Measurements from ENCODE around the gene PDE6D. TPM values are rescaled to one million over a fixed set of nuclear protein-coding genes. Genes with fewer than 3 reads are reported as not detected.
A peak's percentile ranks its signal among the peaks of the same experiment; 100 is the strongest.

Gene PDE6D
- total and polyA plus RNA-seq, 2 experiments from 2014 or later: 22.7 to 23.3 TPM

GRCh38 chr2:231803501-231804138 is 22.5 kb upstream of the PDE6D start:
- peaks cover 4% of the 10 kb centered on the region for H3K79me2 ChIP-seq

GRCh38 chr2:231800493-231801091 is 19.5 kb upstream of the PDE6D start:
- WGBS (ENCODE audit: low lambda C conversion rate, missing lambda C conversion rate): 54% methylated on average over 6 of the region's 6 CpGs
- Histone ChIP-seq H3K4me1 (ENCODE audit: insufficient read depth) (no peaks in the 10 kb centered on the region), H3K27ac (no peak overlapping the region), H3K36me3 (replicated peaks; ENCODE audit: insufficient read depth, low read depth) (no peaks in the 10 kb centered on the region), H3K9me2 (replicated peaks; ENCODE audit: insufficient read depth) (no peaks in the 10 kb centered on the region), H2AFZ (no peak overlapping the region), H3K27me3 (no peaks in the 10 kb centered on the region), H3K4me2 (no peak overlapping the region), H3K9me3 (ENCODE audit: low read depth) (no peaks in the 10 kb centered on the region), H3K4me3 (no peak overlapping the region), H3K79me2 (peaks cover 9% of the 10 kb centered on the region), H4K20me1 (ENCODE audit: insufficient read depth, poor library complexity, severe bottlenecking) (no peaks in the 10 kb centered on the region)
- TF ChIP-seq EZH2 (IDR thresholded peaks at IDR 0.05; ENCODE audit: borderline replicate concordance) (no peak), CTCF (IDR thresholded peaks at IDR 0.05; ENCODE audit: poor library complexity) (peak; percentile 53)
- peak; percentile 51 for DNase-seq (ENCODE audit: low spot score)

More at GRCh38 chr2:231803501-231804138, 22.5 kb upstream of the PDE6D start:
- Histone ChIP-seq H3K27me3 (no peaks in the 10 kb centered on the region), H2AFZ (no peak overlapping the region), H4K20me1 (ENCODE audit: insufficient read depth, poor library complexity, severe bottlenecking) (no peaks in the 10 kb centered on the region), H3K4me3 (no peak overlapping the region), H3K36me3 (replicated peaks; ENCODE audit: insufficient read depth, low read depth) (no peaks in the 10 kb centered on the region), H3K27ac (no peak overlapping the region), H3K9me3 (ENCODE audit: low read depth) (no peaks in the 10 kb centered on the region), H3K4me2 (no peak overlapping the region), H3K4me1 (ENCODE audit: insufficient read depth) (no peaks in the 10 kb centered on the region), H3K9me2 (replicated peaks; ENCODE audit: insufficient read depth) (no peaks in the 10 kb centered on the region)
- TF ChIP-seq EZH2 (IDR thresholded peaks at IDR 0.05; ENCODE audit: borderline replicate concordance): no peak
- no peak for TF ChIP-seq CTCF (IDR thresholded peaks at IDR 0.05; ENCODE audit: poor library complexity)
- TF ChIP-seq EZH2phosphoT487 (IDR thresholded peaks at IDR 0.05; ENCODE audit: low read depth, severe bottlenecking, unreplicated experiment): no peak
- WGBS (ENCODE audit: low lambda C conversion rate, missing lambda C conversion rate): 98% methylated on average over 9 of the region's 9 CpGs
- no peak for DNase-seq (ENCODE audit: low spot score)

DNA sequence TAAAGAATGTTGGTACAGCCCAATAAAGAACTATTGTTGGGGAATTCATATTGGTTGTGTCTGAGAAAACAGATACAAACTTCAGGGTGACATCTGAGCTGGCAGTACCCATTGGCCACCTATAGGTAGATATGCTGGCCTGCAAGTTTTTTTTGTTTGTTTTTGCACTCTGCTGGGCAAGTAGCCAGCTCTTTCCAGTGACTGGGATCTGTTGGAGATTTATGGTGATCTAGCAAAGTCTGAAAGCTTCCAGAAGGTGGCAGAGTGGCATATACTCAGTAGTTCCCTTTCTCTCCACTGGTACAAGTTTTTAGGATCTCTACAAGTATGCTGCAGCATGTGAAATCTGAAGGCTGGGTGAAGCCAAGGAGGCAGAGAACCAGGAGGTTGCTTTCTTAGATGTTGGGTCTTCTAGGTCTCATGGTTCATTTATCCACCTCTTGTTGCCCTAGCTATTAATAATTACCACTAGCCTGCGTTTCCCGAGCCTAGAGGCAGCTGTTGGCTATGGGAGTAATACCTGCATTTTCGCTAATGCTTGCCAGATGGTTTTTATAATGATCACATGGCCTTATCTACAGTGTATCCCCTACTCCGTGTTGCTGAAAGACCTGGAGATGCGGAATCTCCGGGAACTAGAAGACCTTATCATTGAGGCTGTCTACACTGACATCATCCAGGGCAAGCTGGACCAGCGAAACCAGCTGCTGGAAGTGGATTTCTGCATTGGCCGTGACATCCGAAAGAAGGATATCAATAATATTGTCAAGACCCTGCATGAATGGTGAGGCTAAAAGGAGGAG is 14.6 kb upstream of the PDE6D start:
- no peak for TF ChIP-seq EZH2 (IDR thresholded peaks at IDR 0.05; ENCODE audit: borderline replicate concordance)
- TF ChIP-seq CTCF (IDR thresholded peaks at IDR 0.05; ENCODE audit: poor library complexity): peak; percentile 33
- no peaks in the 10 kb centered on the region for H3K9me3 ChIP-seq (ENCODE audit: low read depth)
- H3K27ac ChIP-seq: no peak overlapping the region
- no peaks in the 10 kb centered on the region for H3K36me3 ChIP-seq (replicated peaks; ENCODE audit: insufficient read depth, low read depth)
- H3K9me2 ChIP-seq (replicated peaks; ENCODE audit: insufficient read depth): no peaks in the 10 kb centered on the region
- H4K20me1 ChIP-seq (ENCODE audit: insufficient read depth, poor library complexity, severe bottlenecking): no peaks in the 10 kb centered on the region
- peak; percentile 70 for DNase-seq (ENCODE audit: low spot score)
- H3K4me1 ChIP-seq (ENCODE audit: insufficient read depth): no peaks in the 10 kb centered on the region
- H3K4me2 ChIP-seq: no peak overlapping the region
- 78% methylated on average over 9 of the region's 9 CpGs for WGBS (ENCODE audit: low lambda C conversion rate, missing lambda C conversion rate)
- H3K4me3 ChIP-seq: no peak overlapping the region
- peaks cover 25% of the 10 kb centered on the region for H3K79me2 ChIP-seq
- no peak overlapping the region for H2AFZ ChIP-seq
- H3K27me3 ChIP-seq: no peaks in the 10 kb centered on the region

Measured in hepatocyte (in vitro differentiated cells).